Measurements from ENCODE around the gene EIF3F.

DNA sequence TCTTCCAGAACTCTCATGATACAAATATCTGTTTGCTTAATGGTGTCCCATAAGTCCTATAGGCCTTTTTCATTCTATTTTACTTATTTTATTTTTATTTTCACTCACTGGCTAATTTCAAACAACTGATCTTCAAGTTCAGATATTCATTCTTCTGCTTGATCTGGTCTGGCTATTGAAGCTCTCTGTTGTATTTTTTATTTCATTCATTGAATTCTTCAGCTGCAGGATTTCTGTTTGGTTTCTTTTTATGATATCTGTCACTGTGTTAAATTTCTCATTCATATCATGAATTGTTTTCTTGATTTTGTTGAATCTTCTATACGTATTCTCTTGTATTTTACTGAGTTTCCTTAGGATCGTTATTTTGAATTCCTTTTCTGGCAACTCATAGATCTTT, 43.0 kb upstream of the EIF3F start:
- TF ChIP-seq, protein P1, sequence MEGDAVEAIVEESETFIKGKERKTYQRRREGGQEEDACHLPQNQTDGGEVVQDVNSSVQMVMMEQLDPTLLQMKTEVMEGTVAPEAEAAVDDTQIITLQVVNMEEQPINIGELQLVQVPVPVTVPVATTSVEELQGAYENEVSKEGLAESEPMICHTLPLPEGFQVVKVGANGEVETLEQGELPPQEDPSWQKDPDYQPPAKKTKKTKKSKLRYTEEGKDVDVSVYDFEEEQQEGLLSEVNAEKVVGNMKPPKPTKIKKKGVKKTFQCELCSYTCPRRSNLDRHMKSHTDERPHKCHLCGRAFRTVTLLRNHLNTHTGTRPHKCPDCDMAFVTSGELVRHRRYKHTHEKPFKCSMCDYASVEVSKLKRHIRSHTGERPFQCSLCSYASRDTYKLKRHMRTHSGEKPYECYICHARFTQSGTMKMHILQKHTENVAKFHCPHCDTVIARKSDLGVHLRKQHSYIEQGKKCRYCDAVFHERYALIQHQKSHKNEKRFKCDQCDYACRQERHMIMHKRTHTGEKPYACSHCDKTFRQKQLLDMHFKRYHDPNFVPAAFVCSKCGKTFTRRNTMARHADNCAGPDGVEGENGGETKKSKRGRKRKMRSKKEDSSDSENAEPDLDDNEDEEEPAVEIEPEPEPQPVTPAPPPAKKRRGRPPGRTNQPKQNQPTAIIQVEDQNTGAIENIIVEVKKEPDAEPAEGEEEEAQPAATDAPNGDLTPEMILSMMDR (IDR thresholded peaks at IDR 0.05) = no peak
- TF ChIP-seq POLR2A (IDR thresholded peaks at IDR 0.05) = no peak
